Gastroesophageal sphincter (tissue), 3 donors: Measurements from ENCODE around the gene VGF.

Experiments used
- CTCF ChIP-seq, 4 experiments: fragments of 200-600 bp in 2 of 4; fragments of 450-650 bp in 2 of 4; sonication (generic) in 1 of 4; IDR thresholded peaks; one replicate each; pipeline ENCODE4 v1.5.1; 2017 to 2019; ENCODE audit warnings: antibody characterized with exemption in 4 of 4, mild to moderate bottlenecking in 2 of 4, moderate library complexity in 2 of 4
- POLR2A ChIP-seq, 2 donors: fragments of 450-650 bp; IDR thresholded peaks; one replicate each; pipeline ENCODE4 v1.6.1; 2017; ENCODE audit warnings: antibody characterized with exemption in 2 of 2, mild to moderate bottlenecking in 2 of 2, moderate library complexity in 1 of 2

- TF ChIP-seq CTCF (IDR thresholded peaks at IDR 0.05) (no peak), POLR2A (IDR thresholded peaks at IDR 0.05) (no peak)
Measured at GRCh38 chr7:101179713-101180112, 14.3 kb upstream of the VGF start.
